K562 (cell line): Measurements from ENCODE around the gene CRY2. TPM values are rescaled to one million over a fixed set of nuclear protein-coding genes. Genes with fewer than 3 reads are reported as not detected.
A peak's percentile ranks its signal among the peaks of the same experiment; 100 is the strongest.

Experiments
- ATAC-seq: fragments of 200-7000 bp; cut with Tn5 transposase; 3 replicates; pipeline ENCODE4 v1.9.1; 2020; ENCODE audit warnings: moderate library complexity
- BruUV-seq: library from RNA; stranded (reverse); fragments of 400-500 nt; replicated peaks from 2 replicates; lab custom pipeline; 2021; lab: Mats Ljungman, UMichigan
- CTCF ChIA-PET: fragments of 300-600 bp; formaldehyde crosslinking; extraction: SDS; loops from one replicate; lab custom pipeline; 2021; ENCODE audit warnings: low intra/inter-chr PET ratio; lab: Yijun Ruan, JAX
- POLR2A ChIA-PET: fragments of 300-600, 350-650 bp; sonication (Branson Sonifier 250); formaldehyde crosslinking; extraction: SDS; loops from one replicate; lab custom pipeline; 2021; ENCODE audit warnings: antibody characterized with exemption, inconsistent platforms; lab: Yijun Ruan, JAX
- DNase-seq, 4 experiments: peaks; one replicate each; pipeline versions ENCODE4 v3.0.0 to v3.0.0-alpha.2; 2011 to 2018; ENCODE audit warnings: low spot score in 3 of 4, mixed read lengths in 3 of 4; ENCODE audit errors: extremely low read depth in 1 of 4
- FAIRE-seq: peaks from 2 replicates; lab custom pipeline; 2011; peaks lifted over from hg19 to GRCh38; lab: Jason Lieb, UNC
- H2AFZ ChIP-seq: 2 replicates; pipeline ENCODE4 v1.6.0; 2011; ENCODE audit warnings: low read depth, low read length, control low read depth, inconsistent platforms
- H3K27ac ChIP-seq: fragments of 200-600 bp; 3 replicates; pipeline ENCODE4 v1.8.0; 2011; ENCODE audit warnings: low read depth, mild to moderate bottlenecking, control low read depth, inconsistent platforms, low read length, moderate library complexity, mixed read lengths; ENCODE audit errors: extremely low read depth
- H3K27me3 ChIP-seq, 2 experiments: fragments of 300-600 bp in 1 of 2; 2 replicates in 1 of 2; 3 replicates in 1 of 2; pipeline versions ENCODE4 v1.6.0 to v1.8.0; 2011; ENCODE audit warnings: inconsistent platforms in 2 of 2, low read length in 2 of 2, mild to moderate bottlenecking in 1 of 2, mixed read lengths in 1 of 2, moderate library complexity in 1 of 2; ENCODE audit not compliant: control insufficient read depth in 2 of 2, insufficient read depth in 2 of 2
- H3K36me3 ChIP-seq: fragments of 300-600 bp; 3 replicates; pipeline ENCODE4 v1.8.0; 2011; ENCODE audit warnings: mild to moderate bottlenecking, low read length, inconsistent platforms; ENCODE audit not compliant: control insufficient read depth, insufficient read depth
- H3K4me1 ChIP-seq, 2 experiments: fragments of 200-600 bp in 1 of 2; replicated peaks in 1 of 2; 2 replicates in 1 of 2; 3 replicates in 1 of 2; pipeline versions ENCODE4 v1.5.1 to v1.8.0; 2011; ENCODE audit warnings: inconsistent platforms in 2 of 2, low read length in 2 of 2, mild to moderate bottlenecking in 1 of 2, mixed read lengths in 1 of 2, moderate library complexity in 1 of 2; ENCODE audit not compliant: control insufficient read depth in 2 of 2, insufficient read depth in 2 of 2
- H3K4me2 ChIP-seq: 2 replicates; pipeline ENCODE4 v1.6.1; 2011; ENCODE audit warnings: low read length, control low read depth, inconsistent platforms, mixed read lengths; ENCODE audit not compliant: insufficient read depth
- H3K4me3 ChIP-seq: fragments of 200-600 bp; sonication (generic), shearing (Covaris generic); 2 replicates; pipeline ENCODE4 v1.5.1; 2016; ENCODE audit warnings: control low read depth, inconsistent platforms
- H3K79me2 ChIP-seq: fragments of 200-600 bp; 3 replicates; pipeline ENCODE4 v1.8.0; 2011; ENCODE audit warnings: low read length, inconsistent platforms; ENCODE audit not compliant: control insufficient read depth, insufficient read depth
- H3K9ac ChIP-seq, 2 experiments: 2 replicates each; pipeline versions ENCODE4 v1.6.0 to v1.6.1; 2011; ENCODE audit warnings: low read depth in 2 of 2, low read length in 2 of 2, control low read depth in 1 of 2, inconsistent platforms in 1 of 2, mild to moderate bottlenecking in 1 of 2, mixed read lengths in 1 of 2; ENCODE audit not compliant: insufficient read depth in 1 of 2
- H3K9me1 ChIP-seq: one replicate; pipeline ENCODE4 v1.6.0; 2011; ENCODE audit warnings: inconsistent platforms, mild to moderate bottlenecking, low read length, moderate library complexity; ENCODE audit not compliant: control insufficient read depth, insufficient read depth
- H3K9me3 ChIP-seq: replicated peaks from 2 replicates; pipeline ENCODE4 v1.5.1; 2011; ENCODE audit warnings: low read depth, low read length, inconsistent platforms; ENCODE audit not compliant: control insufficient read depth, insufficient read depth
- H4K20me1 ChIP-seq: replicated peaks from 2 replicates; pipeline ENCODE4 v1.6.1; 2011; ENCODE audit warnings: low read length, inconsistent platforms, mixed read lengths; ENCODE audit not compliant: control insufficient read depth, insufficient read depth
- EP400 ChIP-seq: fragments of 450-650 bp; IDR thresholded peaks from 2 replicates; pipeline ENCODE4 v1.6.1; 2017; ENCODE audit warnings: antibody characterized with exemption, mild to moderate bottlenecking, moderate library complexity
- NR2C2 ChIP-seq, 2 experiments: fragments of 200-800 bp in 1 of 2; sonication (Bioruptor generic) in 1 of 2; sonication (generic) in 1 of 2; formaldehyde crosslinking in 1 of 2; IDR thresholded peaks; 2 replicates each; pipeline versions ENCODE4 v1.6.1 to v1.8.0; 2016 to 2022; ENCODE audit warnings: mild to moderate bottlenecking in 1 of 2, missing compliant biosample characterization in 1 of 2, missing genetic modification characterization in 1 of 2, missing genetic modification reagents in 1 of 2
- POLR2G ChIP-seq: fragments of 200-400 bp; formaldehyde crosslinking; IDR thresholded peaks from 2 replicates; pipeline ENCODE4 v1.6.1; 2017; ENCODE audit warnings: low read depth, mild to moderate bottlenecking, antibody characterized with exemption, low read length, moderate library complexity
- PTBP1 ChIP-seq: fragments of 200-400 bp; formaldehyde crosslinking; IDR thresholded peaks from 2 replicates; pipeline ENCODE4 v1.6.1; 2017; ENCODE audit warnings: low read depth, low read length
- SRSF9 ChIP-seq: fragments of 200-400 bp; formaldehyde crosslinking; IDR thresholded peaks from 2 replicates; pipeline ENCODE4 v1.6.1; 2017; ENCODE audit warnings: low read depth, low read length, borderline replicate concordance
- STAT5B ChIP-seq: fragments of 250-450 bp; sonication (Bioruptor Pico); IDR thresholded peaks from 2 replicates; pipeline ENCODE4 v1.8.0; 2021; ENCODE audit warnings: mild to moderate bottlenecking, inconsistent platforms
- TEAD4 ChIP-seq, 2 experiments: sonication (generic) in 1 of 2; formaldehyde crosslinking in 1 of 2; IDR thresholded peaks; 2 replicates each; pipeline versions ENCODE4 v1.6.1 to v1.8.0; 2012 to 2022; ENCODE audit warnings: borderline replicate concordance in 1 of 2, inconsistent platforms in 1 of 2, low read length in 1 of 2, mild to moderate bottlenecking in 1 of 2, missing genetic modification reagents in 1 of 2
- ZNF778 ChIP-seq: fragments of 450-650 bp; formaldehyde crosslinking; IDR thresholded peaks from 2 replicates; pipeline ENCODE4 v1.4.0; 2020; ENCODE audit warnings: mild to moderate bottlenecking, moderate library complexity
- WGBS: fragments of 100-300 bp; shearing (Covaris generic); methylation state at CpG from one replicate; pipeline ENCODE4 v1.1.6; 2016; ENCODE audit warnings: low coverage, mixed read lengths; ENCODE audit not compliant: insufficient coverage; ENCODE audit errors: missing lambda C conversion rate; 5-methylcytosine and 5-hydroxymethylcytosine counted together
- in situ Hi-C: fragments of 300-500 bp; cut with MboI; formaldehyde crosslinking; loops from 4 replicates; pipeline ENCODE4 v1.15.0; 2018; ENCODE audit warnings: inconsistent platforms, mixed read lengths
- intact Hi-C: fragments of 100-400 bp; cut with micrococcal nuclease; formaldehyde crosslinking; loops from 2 replicates; pipeline ENCODE4 v1.14.2; 2022
- polyA plus RNA-seq, 8 experiments: library from polyadenylated mRNA; depleted of rRNA in 4 of 8; stranded (reverse) in 5 of 8; unstranded in 3 of 8; fragments of >200 nt; fragmentation: Nextera tagmentation in 2 of 8; fragmentation: Illumina TruSeq in 1 of 8; extraction: Ambion mirVana in 2 of 8; extraction: Trizol in 1 of 8; gene quantifications; 2 replicates each; pipeline versions ENCODE4 v1.2.1 to v1.2.3, GENCODE V29; 2011 to 2014; ENCODE audit warnings: inconsistent platforms in 1 of 8, missing spikeins in 1 of 8
- total RNA-seq, 7 experiments: library from RNA; depleted of rRNA in 6 of 7; stranded (reverse); fragments of >200 nt in 6 of 7; fragmentation: Illumina TruSeq in 2 of 7; extraction: Trizol in 2 of 7; gene quantifications; 2 replicates each; pipeline versions ENCODE4 v1.2.1 to v1.2.3, GENCODE V29; 2011 to 2021; ENCODE audit warnings: low replicate concordance in 1 of 7
- TF ChIP-seq, protein P1 (sequence below): conservative IDR thresholded peaks from 2 replicates; pipeline ENCODE4 v1.6.1; 2011; ENCODE audit warnings: low read depth, mild to moderate bottlenecking, low read length; ENCODE audit not compliant: control insufficient read depth

The CRY2 gene
- total and polyA plus RNA-seq, 9 of the 15 experiments (the other 6 are each of a cell fraction or from before 2014, with no cell fraction given) = 2.3 to 23.9 (median 14.8) TPM

DNA sequence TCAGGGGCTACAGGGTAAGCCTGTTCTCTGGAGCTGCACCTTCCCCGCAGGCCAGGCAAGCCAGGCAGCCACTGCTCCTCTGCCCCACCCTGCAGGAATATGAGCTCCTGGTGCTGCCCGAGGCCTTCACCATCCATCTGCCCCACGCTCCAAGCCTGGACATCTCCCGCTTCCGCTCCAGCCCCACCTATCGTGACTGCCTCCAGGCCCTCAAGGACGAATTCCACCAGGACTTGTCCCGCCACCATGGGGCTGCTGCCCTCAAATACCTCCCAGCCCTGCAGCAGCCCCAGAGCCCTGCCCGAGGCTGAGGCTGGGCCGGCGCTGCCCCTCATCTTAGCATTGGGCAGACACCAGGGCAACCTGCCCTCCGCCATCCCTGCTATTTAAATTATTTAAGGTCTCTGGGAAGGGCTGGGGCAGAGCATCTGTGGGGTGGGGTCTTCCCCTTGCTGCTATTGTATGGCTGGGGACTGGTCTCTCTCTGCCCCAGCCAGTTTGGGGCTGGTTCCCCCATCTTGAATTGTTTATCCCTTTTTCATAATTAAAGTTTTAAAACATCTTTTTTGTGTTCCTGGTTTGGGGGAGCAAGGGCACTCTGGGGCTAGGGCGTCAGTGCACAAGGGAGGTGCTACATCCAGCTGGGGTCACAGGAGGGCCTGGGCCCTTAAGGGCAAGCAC, 81.4 kb downstream of the CRY2 start:
- ATAC-seq = no peak
- no peaks in the 10 kb centered on the region for H3K9me3 ChIP-seq
- no peak overlapping the region for H3K27ac ChIP-seq
- H3K27me3 ChIP-seq = no peaks in the 10 kb centered on the region
- 90% methylated on average over 9 of the region's 13 CpGs for WGBS
- peaks cover 21% of the 10 kb centered on the region; the same call in 1 of the 3 replicates for H3K36me3 ChIP-seq
- DNase-seq = no peak
- no peak for FAIRE-seq
- no peaks in the 10 kb centered on the region; the same call in none of the 2 replicates for H4K20me1 ChIP-seq
- no TSS peak for BruUV-seq
- no peak overlapping the region for H3K4me2 ChIP-seq
- TF ChIP-seq EP400 (no peak), ZNF778 (CRISPR knock-in tag) (no peak), POLR2G (peak; percentile 38), PTBP1 (no peak), SRSF9 (no peak), TEAD4 (IDR thresholded peaks at IDR 0.05; ENCODE audit: low read length) (no peak), TEAD4 (CRISPR knock-in tag; IDR thresholded peaks at IDR 0.05; ENCODE audit: borderline replicate concordance) (no peak), STAT5B (CRISPR knock-in tag) (no peak), NR2C2 (CRISPR knock-in tag; IDR thresholded peaks at IDR 0.05) (no peak), NR2C2 (tag; IDR thresholded peaks at IDR 0.05) (no peak)
- TF ChIP-seq, protein P1, sequence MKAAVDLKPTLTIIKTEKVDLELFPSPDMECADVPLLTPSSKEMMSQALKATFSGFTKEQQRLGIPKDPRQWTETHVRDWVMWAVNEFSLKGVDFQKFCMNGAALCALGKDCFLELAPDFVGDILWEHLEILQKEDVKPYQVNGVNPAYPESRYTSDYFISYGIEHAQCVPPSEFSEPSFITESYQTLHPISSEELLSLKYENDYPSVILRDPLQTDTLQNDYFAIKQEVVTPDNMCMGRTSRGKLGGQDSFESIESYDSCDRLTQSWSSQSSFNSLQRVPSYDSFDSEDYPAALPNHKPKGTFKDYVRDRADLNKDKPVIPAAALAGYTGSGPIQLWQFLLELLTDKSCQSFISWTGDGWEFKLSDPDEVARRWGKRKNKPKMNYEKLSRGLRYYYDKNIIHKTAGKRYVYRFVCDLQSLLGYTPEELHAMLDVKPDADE = no peak
- H3K4me1 ChIP-seq = peaks cover 5 to 49% of the 10 kb centered on the region in 2 experiments; a peak in 3 of 5 replicates
- no peaks in the 10 kb centered on the region for H3K79me2 ChIP-seq
- ChIA-PET POLR2A (interaction anchor here (0.7 to 1.3 kb wide), 2 partner anchors 11 to 67 kb away, joined by 3 to 4 read pairs; no protein-coding TSS in a partner anchor), CTCF (no interaction called here)
- intact Hi-C loops = no loop called here
- in situ Hi-C loops = no loop called here
- H3K9ac ChIP-seq = peak overlapping the region in 1 of 2 experiments; percentile 28; a peak in 1 of 4 replicates
- no peak overlapping the region for H3K4me3 ChIP-seq
- H3K9me1 ChIP-seq = no peaks in the 10 kb centered on the region
- H2AFZ ChIP-seq = no peak overlapping the region
